ENCODE results near the gene MBOAT1.

DNA sequence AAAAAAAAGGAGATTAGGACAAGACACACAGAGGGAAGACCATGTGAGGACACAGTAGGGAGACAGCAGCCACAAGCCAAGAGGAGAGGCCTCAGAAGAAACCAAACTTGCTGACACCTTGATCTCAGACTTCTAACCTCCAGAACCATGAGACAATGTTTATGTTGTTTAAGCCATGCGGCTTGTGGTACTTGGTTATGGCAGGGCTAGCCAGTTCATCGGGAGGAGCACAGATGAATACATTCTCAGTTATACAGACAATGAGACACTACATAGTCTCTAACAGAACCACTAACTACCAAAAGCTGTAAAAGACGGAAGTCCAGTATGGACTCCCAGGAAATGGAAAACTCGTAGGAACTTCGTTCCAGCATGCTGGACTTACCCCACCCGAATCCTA is 116.8 kb downstream of the MBOAT1 start:
- TF ChIP-seq, protein P1, sequence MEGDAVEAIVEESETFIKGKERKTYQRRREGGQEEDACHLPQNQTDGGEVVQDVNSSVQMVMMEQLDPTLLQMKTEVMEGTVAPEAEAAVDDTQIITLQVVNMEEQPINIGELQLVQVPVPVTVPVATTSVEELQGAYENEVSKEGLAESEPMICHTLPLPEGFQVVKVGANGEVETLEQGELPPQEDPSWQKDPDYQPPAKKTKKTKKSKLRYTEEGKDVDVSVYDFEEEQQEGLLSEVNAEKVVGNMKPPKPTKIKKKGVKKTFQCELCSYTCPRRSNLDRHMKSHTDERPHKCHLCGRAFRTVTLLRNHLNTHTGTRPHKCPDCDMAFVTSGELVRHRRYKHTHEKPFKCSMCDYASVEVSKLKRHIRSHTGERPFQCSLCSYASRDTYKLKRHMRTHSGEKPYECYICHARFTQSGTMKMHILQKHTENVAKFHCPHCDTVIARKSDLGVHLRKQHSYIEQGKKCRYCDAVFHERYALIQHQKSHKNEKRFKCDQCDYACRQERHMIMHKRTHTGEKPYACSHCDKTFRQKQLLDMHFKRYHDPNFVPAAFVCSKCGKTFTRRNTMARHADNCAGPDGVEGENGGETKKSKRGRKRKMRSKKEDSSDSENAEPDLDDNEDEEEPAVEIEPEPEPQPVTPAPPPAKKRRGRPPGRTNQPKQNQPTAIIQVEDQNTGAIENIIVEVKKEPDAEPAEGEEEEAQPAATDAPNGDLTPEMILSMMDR (conservative IDR thresholded peaks at IDR 0.05; ENCODE audit: low read depth, low read length), result no peak
- no peak for TF ChIP-seq EZH2 (IDR thresholded peaks at IDR 0.05; ENCODE audit: borderline replicate concordance, low read depth, low read length, poor library complexity, severe bottlenecking)

Measured in A673 (cell line).